Measurements from ENCODE around the gene CYP19A1.

CYP19A1 gene

GRCh38 chr15:51325167-51325566 is 13.2 kb downstream of the CYP19A1 start:
- DNase-seq (ENCODE audit: low read depth, low spot score): no peak

DNA sequence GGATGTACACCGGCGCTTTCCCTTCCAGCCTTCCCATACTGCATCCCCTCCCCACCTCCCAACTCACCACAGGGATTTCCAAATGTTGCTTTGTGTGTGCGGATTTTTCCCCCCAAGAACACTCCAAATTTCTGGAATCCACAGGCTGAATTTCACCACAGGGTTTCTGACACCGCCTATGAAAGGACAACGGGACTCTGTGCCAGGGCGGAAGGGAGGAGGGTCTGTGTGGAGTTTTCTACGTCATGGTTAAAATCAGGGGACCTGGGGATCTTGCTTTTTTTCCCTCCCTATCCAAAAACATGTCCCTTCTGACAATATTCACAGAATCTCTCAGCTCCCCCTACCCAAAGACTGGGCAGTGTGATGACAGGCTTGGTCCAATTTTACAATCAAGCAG is 14.6 kb downstream of the CYP19A1 start:
- DNase-seq (ENCODE audit: low read depth, low spot score): no peak

DNA sequence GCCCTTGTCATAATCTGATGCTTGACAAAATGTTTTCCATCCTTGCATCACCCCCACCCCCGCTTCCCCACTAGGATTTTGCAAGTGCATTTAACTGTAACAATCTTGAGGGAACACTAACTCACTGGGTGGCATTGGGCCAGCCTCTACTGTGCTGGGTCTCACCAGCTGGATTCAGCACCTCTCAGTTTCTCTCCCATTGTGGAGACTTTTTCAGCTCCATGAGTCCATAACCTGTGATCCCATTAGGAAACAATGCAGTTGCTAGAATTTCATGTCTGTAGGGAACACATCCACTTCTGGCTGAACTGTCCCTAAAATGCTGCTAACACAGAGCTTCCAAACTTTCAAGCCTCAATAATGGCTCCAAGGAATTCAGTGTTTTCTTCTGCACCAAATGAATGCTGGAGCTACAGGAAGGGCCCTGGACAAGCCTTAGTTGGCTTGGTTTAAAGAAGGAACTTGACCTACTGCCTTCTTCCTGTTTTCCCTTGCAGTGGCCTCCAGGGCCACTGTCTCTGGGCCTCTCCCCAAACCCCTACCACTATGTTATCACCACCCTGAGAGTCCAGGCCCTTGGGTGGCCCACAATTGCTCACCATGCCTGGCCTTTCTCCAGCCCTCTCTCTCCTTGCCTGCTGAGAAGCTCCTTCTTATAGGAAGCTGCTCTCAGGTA is 15.6 kb downstream of the CYP19A1 start:
- no peak for DNase-seq (ENCODE audit: low read depth, low spot score)

DNA sequence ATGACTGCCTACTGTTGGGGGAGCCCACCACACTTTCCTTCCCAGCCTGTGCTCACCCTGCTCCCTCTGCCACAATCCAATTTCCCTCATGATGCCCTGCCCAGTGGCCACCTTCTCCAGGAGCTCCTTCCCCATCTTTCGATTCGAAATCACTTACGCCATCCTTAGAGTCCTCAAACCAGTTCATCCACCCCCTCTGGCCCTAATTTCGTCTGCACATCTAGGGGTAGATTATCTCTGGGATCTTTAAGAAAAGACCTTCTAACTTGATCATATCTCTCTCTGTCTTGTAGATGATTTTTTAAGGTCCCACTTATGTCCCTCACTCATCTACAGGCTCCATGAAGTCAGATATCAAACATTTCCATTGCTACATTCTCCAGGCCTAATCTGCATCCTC is 17.1 kb downstream of the CYP19A1 start:
- no peak for DNase-seq (ENCODE audit: low read depth, low spot score)

- DNase-seq (ENCODE audit: low read depth, low spot score): no peak
Observed at GRCh38 chr15:51320843-51321242, 17.6 kb downstream of the CYP19A1 start.

DNA sequence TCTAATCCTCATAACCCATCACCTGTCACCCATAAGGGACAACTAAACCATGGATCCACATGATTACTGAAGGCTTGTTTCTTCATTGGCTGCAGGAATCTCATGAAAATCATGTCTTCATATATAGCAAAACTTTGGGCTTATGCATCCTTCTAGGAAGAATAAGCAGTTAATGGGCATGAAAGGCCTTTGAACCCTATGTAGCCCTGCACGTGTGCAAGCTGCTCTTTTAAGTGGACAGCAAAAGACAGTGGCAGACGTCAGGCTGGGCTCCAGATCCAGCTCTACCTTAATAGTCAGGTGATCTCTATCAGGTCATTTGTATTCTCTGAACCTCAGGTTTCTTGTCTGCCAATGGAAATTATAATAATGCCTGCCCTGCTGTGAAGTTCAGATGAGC is 18.9 kb downstream of the CYP19A1 start:
- no peak for DNase-seq (ENCODE audit: low read depth, low spot score)

GRCh38 chr15:51318382-51319150 is 19.8 kb downstream of the CYP19A1 start:
- no peak for DNase-seq (ENCODE audit: low read depth, low spot score)

DNA sequence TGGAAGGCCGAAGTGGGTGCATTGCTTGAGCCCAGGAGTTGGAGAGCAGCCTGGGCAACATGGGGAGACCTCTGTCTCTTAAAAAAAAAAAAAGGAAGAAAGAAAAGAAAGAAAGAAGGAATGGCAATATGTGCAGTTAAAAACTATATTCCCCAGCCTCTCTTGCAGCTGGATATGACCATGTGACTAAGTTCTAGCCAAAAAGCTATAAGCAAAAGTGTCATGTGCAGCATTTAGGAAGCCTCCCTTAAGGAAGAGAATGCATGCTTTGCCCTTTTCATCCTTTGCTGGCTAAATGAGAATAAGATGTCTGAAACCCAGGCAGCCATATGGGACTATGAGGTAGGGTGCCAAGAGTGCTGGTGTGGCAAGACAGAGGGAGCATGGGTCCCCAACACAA is 21.8 kb downstream of the CYP19A1 start:
- no peak for DNase-seq (ENCODE audit: low read depth, low spot score)

DNA sequence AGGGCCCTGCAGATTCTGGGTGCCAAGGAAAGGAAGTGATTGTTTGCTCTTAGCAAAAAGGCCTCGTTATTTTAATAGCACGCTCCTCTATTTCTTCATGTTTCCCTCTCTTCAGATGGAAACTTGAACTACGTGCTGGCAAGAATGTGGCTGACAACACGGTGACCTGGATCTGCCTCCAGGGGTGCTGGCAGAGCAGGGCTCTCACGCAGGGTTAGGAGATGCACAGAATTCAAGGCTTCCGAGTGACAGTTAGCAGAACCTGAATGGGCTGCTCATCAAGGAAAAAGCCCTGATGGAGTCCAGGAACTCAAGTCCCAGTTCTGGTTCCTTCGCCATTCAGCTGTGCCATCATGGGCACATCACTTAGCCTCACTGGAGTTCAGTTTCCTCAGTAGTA is 22.7 kb downstream of the CYP19A1 start:
- DNase-seq (ENCODE audit: low read depth, low spot score): no peak

DNA sequence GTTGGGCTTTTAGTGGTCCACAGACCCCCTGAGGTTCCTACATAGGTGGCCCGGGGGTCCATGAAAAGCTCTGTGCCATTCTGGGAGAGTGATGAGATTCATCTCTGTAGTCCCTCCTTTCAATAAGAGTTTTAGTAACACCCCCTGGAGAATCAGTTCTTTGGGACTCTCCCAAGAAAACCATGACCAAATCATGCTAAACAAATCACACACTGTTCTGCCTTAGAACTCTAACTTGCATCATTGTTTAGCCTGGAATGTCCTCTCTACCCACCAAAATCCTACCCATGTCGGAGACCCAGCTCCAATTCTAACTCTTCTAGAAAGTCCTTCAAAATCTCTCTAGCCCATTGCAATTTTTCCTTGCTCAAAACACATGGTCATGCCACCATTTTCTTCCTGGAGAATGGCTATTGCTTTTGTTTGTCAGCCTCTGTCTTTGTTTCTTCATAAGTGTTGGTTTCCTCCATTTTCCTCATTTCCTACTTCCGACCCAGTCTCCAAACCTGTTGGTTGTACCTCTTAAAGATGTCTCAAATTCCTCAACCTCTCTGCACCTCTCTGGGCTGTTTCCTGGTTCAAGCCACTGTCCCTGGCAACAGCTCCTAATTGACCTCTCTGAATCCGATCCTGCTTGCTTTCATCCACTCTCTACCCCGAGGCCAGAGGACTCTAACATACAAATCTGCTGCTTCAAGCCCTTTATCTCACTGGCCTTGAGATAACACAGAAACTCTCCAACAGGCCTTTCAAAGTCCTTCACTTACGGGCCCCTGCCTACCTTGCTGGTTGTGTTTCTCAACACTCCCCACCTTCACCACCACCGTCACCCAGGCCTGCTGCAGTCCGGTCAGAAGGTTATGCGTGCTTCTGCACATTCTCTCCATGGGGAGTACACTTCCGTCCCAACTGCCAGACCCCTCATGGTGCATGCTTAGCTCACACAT is 23.7 kb downstream of the CYP19A1 start:
- no peak for DNase-seq (ENCODE audit: low read depth, low spot score)

GRCh38 chr15:51313644-51314280 is 24.6 kb downstream of the CYP19A1 start:
- DNase-seq (ENCODE audit: low read depth, low spot score): no peak

- DNase-seq (ENCODE audit: low read depth, low spot score): no peak
Observed at GRCh38 chr15:51313074-51313393, 25.4 kb downstream of the CYP19A1 start.

- no peak for DNase-seq (ENCODE audit: low read depth, low spot score)
Observed at GRCh38 chr15:51312166-51313073, 26.0 kb downstream of the CYP19A1 start.

GRCh38 chr15:51311510-51311909 is 26.9 kb downstream of the CYP19A1 start:
- DNase-seq (ENCODE audit: low read depth, low spot score): no peak

DNA sequence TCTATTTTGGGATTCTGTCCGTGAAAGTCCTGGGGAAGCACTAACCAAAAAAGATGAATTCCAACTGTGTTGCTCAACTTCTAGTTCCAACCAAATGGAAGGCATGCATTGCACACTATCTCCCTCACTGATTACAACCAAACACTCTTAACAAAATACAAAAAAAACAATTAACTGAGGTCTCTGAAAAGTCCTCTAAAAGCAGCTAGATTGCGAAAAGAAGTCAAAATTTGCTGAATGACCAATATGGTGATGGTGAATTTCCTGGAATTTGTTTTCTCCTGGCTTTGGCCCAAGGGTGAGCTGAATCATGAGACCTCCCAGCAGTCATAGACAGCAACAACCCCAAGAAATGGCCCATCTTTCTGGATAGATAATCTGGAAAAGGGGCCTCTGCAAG is 28.3 kb downstream of the CYP19A1 start:
- no peak for DNase-seq (ENCODE audit: low read depth, low spot score)

GRCh38 chr15:51307811-51308210 is 30.6 kb downstream of the CYP19A1 start:
- no peak for DNase-seq (ENCODE audit: low read depth, low spot score)

GRCh38 chr15:51307325-51307724 is 31.1 kb downstream of the CYP19A1 start:
- DNase-seq (ENCODE audit: low read depth, low spot score): no peak

DNA sequence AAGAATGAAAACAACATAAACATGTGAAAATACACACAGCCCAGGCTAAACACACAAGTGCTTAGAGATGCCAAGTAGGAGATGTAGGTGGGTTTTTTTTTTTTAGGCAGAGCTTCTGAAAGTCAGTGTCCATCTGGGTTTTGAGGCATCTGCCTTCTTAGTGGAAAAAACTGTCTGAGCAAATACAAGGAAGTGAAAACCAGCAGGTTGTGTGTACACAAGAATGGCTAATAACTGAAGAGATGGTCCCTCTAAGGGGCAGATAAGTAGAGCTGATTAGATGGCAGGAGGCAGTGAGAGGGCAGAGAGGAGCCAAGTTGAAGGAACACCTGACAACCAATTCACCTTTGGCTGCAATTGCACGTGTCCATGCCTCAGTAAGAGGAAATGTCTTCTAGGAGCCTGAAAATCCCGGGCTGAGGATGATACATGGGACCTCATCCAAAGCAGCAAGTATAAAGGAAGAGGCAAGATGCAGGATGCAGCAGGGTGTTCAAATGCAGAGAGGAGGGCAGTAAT is 34.9 kb downstream of the CYP19A1 start:
- no peak for DNase-seq (ENCODE audit: low read depth, low spot score)

GRCh38 chr15:51302480-51302879 is 35.9 kb downstream of the CYP19A1 start:
- no peak for DNase-seq (ENCODE audit: low read depth, low spot score)

- DNase-seq (ENCODE audit: low read depth, low spot score): no peak
Observed at GRCh38 chr15:51299187-51300015, 39.0 kb downstream of the CYP19A1 start.

Data from iPS DF 19.7 (cell line).